NCI-H128 (cell line): ENCODE results near the gene MYLK2.
"Not testable (repeated sequence)": the region's sequence is repeated elsewhere in the genome, so short reads cannot be mapped to it uniquely, and the experiment has no call there.

Experiments used
- DNase-seq: peaks from one replicate; lab custom pipeline; 2025; ENCODE audit not compliant: unreplicated experiment; lab: John Stamatoyannopoulos, UW

MYLK2 gene

DNA sequence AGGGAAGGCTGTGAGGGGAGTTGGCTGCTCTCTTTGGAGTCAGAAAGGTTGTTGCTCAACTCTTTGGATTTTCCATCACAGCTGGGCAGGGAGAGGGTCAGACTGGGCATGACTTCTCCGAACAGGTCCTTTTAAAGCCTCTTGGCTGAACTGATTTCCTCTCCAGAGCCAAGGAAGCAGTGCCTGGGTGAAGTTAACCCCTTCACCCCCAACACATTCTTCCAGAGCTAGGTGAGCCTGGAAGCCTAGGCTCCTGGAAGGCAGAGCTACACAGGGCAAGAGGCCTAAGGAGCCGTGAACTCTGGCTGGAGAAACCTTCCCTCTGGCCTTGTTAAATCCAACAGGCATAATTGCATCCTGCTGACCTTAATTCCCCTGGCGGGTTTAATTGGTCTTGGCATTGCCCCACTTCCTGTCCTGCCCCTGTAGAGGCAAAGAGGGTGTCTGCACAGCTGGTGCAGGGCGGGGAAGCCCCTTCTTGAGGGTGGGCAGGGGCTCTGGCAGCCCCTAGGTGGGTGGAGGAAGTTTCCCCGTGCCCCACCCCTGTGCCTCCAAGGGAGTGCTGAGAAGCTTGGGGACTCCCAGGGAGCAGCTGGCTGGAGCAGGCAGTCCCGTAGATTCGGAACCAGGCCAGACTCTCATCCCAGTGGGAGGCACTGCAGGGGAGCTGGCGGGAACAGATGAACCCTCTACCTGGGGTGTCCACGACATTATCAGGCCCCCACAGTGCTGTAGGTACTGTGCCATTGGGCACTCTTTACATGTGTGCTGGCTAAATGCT lies 3.6 kb upstream of the MYLK2 start:
- no peak for DNase-seq

DNA sequence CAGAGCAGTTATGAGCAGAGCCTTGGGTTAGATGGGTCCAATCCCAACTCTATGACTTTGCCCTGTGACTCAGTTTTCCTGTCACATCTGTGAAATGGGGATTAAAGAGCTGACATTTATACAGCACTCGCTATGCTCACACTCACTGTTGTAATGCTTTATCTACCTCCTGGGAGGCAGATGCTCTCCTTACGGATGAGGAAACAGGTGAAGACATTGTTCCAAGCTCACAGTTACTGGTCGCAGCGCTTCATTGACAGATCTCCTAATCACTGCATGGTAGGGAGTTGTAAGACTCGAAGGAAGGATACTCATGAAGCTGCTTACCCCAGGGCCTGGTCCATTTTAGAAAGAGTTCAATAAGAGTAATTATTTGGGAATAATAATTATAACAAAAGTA lies 2.9 kb upstream of the MYLK2 start:
- no peak for DNase-seq

GRCh38 chr20:31817461-31817860 lies 1.7 kb upstream of the MYLK2 start:
- DNase-seq = no peak

DNA sequence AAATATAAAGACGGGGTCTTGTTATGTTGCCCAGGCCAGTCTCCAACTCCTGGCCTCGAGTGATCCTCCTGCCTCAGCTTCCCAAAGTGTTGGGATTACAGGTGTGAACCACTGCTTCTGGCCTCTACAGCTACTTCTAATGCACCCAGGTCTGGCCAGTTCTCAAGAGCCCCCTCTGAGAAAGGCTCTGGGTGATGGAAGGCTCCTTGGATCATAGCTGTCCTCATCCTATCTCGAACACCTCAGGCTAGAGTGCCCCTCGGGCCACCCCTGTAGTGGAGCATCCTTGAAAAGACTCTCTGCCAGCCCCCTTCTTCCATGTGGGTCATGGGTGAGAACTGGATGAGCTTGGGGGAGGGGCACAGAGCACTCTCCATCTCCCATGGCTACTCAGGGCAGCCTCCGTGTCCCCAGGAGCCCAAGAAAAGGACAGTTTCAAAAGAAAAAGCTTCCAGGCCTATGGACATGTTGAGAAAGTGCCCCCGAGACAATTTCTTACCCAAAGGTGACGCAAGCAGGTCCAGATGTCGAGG lies 714 bp upstream of the MYLK2 start:
- no peak for DNase-seq

DNA sequence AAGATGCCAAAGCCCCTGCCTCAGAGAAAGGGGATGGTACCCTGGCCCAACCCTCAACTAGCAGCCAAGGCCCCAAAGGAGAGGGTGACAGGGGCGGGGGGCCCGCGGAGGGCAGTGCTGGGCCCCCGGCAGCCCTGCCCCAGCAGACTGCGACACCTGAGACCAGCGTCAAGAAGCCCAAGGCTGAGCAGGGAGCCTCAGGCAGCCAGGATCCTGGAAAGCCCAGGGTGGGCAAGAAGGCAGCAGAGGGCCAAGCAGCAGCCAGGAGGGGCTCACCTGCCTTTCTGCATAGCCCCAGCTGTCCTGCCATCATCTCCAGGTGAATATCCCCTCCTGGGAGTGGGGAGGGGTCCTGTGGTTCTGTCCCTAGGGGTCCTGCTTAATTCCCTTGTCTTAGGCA lies 1.1 kb downstream of the MYLK2 start:
- DNase-seq = no peak

- DNase-seq = no peak
These were observed 2.3 kb downstream of the MYLK2 start for GRCh38 chr20:31821427-31821826.

DNA sequence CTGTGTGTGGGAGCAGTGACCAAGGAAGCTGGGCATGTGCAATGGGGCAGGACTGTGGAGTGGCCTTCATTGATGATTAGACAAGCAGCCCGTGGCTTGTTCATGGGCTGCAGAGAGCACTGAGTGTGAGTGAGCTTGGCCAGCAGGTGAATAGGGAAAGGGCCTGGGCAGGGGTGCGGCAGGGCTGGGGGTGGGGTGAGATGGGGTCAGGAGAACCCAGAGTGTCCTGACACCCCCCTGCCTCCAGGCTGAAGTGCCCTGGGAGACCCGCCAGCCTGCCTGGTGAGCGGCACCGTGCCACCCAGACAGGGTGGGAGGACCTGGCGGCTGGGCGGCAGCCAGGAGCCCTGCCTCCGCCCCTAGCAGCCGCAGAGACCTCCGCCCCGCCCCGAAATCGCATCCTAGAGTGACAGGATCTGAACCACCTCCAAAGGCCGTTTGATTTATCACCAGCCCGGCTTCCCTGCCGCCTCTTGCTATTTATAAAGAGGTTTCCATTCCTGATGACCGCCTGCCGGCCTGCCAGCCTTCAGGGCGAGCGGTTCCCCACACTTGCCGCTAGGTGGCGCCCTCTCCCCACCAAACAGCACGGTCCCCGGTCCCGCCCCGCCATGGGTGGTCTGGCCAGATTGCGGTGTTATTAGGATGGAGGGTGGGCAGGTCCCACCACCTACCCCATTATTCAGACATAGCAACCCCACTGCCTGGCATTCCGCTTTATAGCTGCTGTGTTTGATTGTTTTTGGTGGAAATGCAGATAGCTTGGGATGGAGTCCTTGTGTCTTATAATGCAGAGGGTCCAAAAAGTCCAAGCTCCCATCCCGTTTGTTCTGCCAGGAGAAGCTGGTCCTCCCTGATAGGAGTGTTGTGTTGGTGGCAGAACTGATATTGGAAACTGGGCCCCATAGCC lies 3.5 kb downstream of the MYLK2 start:
- peak; percentile 52 for DNase-seq

DNA sequence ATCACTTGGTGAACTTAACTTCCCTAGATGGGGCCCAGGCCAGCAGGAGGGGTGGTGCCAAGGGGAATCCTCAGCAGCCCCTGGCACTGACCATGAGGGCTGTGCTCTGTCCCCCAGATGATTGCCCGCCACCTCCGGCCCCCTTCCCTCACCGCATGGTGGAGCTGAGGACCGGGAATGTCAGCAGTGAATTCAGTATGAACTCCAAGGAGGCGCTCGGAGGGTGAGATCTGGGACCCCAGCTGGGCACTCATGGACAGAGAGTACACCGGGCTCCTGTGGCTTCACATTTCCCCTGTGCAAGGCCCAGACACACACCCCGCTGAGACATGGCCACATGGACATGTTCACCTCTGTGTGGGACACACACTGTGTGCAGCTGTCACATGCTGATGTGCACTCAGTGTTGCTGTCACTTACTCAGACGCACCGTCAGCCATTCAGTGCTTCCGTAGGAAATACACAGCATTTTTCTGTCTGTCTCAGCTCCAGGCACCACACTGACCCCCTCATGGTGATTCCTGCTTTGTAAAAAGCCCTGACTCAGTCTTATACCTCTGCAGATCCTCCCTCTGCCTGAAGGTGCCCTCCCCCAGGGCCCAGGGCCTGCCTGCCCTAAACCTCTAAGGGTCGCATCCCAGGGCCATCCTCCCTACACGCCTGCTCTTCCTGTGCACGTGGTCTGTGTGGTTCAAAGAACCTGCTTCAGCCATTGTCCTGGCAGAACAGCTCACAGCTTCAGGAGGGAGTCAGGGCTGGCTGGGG lies 4.4 kb downstream of the MYLK2 start:
- DNase-seq = no peak

- no peak for DNase-seq
These were observed 4.9 kb downstream of the MYLK2 start for GRCh38 chr20:31824125-31824485.

DNA sequence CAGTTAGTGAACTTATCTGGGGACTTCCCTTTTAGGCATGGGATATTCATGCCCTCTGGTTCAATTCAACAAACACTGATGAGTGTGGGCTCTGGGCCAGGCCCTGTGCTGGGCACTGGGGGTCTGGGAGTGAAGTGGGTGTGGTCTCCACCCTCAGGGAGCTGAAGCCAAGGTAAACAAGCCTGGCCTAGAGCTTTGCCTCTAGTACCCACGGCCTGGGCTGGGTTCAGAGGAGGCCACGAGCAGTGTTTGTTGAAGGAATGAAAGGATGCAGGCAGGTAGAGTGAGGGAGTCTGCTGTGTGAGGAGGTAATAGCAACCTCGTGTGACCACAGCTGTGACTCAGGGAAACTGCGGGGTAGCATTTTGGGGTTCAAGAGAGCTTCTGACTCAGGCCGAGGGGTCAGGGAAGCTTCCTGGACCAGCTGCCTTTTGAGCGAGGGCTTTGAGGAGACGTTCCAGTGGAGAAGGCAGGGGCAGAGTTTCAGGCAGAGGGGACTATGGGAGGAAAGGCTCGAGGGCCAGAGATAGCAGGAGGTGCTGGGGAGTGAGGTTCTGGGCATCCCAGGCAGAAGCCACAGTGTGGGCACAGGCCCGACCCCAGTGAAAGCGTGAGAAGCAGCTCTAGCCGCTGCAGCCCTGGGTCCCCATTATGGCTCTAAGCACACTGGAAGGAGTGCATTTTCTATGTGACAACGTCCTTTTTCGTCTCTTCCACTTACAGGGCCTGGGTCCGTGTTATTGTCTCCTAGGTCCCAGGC lies 5.6 kb downstream of the MYLK2 start:
- DNase-seq = no peak

DNA sequence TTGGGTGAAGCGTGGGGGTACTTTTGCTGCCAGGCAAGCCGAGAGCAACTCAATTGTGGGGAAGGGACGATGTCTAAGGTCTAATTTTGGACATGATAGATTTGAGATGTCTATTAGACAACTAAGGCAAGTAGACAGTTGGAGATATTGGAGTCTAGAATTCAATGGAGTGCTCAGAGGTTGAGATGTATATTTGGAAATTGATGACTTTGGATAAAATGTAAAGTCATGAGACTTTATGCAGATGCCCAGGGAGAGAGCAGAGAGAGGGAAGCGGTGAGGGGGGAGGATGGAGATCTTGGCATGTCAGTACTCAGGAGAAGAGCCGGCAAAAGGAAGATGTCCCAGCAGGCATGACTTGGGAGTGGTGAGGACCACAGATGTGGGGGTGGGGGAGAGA lies 6.9 kb downstream of the MYLK2 start:
- no peak for DNase-seq

DNA sequence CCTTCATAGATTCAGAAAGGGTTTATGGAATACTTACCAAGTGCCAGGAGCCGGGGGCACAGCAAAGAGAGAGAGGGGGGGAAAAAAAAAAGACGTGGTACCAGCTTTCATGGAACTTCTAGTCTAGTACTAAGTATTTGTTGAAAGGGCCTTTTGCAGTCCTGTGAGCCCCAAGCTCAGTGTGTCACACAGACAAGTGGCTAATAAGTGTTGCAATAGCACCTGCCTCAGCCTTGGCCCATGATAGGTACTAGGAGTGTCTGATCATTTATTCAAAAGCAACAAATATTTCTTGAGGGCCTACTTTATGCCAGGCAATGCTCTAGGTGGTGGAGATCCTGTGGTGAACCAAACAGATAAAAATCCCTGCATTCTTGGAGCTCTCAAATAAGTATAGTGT lies 7.9 kb downstream of the MYLK2 start:
- no peak for DNase-seq

- DNase-seq = not testable (repeated sequence)
These were observed 8.9 kb downstream of the MYLK2 start for GRCh38 chr20:31828016-31828415.

- no peak for DNase-seq
These were observed 10.6 kb downstream of the MYLK2 start for GRCh38 chr20:31829731-31830130.

- DNase-seq = no peak
These were observed 11.3 kb downstream of the MYLK2 start for GRCh38 chr20:31830406-31830981.

- DNase-seq = no peak
These were observed 12.1 kb downstream of the MYLK2 start for GRCh38 chr20:31831211-31831610.

DNA sequence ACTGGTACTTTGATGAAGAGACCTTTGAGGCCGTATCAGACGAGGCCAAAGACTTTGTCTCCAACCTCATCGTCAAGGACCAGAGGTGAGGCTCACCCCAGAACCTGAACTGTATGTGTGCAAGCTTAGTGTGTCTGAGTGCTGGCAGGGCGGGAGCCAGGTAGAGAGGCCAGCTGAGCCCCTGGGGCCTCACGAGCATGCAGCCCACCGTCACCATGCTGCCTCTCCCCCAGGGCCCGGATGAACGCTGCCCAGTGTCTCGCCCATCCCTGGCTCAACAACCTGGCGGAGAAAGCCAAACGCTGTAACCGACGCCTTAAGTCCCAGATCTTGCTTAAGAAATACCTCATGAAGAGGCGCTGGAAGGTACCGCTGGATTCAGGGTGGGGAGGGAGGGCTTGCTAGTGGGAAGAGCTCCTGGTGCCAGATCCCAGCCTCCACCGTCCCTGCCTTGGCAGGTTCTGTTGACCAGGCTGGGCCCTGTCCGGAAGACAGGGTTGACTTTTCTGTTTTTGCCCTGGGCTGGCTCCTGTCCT lies 12.7 kb downstream of the MYLK2 start:
- DNase-seq = no peak

DNA sequence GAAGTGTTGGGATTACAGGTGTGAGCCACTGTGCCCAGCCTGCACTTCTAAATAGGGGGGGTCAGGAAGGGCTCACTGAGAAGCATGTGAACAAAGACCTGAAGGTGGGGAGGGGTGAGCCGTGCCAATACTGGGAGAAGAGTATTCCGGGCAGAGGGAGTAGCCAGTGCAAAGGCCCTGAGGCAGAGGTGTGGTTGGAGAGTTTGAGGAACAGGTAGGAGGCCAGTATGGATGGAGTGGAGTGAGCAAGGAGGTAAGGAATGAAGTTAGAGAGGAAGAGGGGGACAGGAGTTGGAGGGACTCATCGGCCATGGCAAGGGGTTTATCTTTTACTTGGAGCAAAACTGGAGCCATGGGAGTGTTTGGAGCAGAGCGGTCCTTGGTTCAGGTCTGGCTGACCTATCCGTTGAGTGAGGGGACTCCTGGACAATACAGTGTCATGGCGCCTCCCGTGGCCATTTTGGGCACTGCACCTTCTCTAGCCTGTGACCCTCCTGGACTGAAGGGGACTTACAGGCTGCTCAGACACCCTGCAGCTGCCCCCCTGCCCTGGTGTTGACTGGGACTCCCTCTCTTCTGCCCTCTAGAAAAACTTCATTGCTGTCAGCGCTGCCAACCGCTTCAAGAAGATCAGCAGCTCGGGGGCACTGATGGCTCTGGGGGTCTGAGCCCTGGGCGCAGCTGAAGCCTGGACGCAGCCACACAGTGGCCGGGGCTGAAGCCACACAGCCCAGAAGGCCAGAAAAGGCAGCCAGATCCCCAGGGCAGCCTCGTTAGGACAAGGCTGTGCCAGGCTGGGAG lies 14.2 kb downstream of the MYLK2 start:
- no peak for DNase-seq

DNA sequence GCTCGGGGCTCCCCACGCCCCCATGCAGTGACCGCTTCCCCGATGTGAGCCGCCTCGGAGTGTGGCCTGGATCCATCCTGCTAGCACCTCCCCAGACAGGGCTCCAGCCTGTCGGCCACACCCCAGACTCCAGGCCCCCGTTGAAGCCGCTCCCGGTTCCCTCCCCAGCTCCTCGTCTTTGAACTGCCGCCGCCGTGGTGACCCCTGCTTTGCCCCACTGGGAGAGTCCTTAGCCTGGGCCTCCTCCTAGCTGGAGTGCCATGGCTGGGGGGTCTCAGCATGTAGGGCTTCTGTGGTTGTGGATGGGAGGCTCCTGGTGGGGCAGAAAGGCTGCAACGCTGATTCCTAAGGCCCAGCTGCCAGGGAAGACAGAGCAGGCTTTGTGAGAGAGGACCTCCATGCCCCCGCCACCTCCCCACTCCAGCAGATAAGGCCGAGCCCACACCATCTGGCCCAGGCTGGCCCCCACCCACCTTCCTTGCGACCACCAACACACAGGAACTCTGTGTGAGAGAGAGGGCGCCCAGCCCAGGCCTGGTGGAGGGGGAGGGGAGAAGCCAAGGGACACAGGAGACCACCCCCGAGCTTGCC lies 14.9 kb downstream of the MYLK2 start:
- DNase-seq = no peak
